Mesendoderm (in vitro differentiated cells): ENCODE data around the gene LRRC4B.

Experiments used
- DNase-seq: peaks from one replicate; pipeline ENCODE4 v3.0.0; 2013
- H2AK5ac ChIP-seq: 2 replicates; pipeline ENCODE4 v1.6.1; 2013; ENCODE audit warnings: low read length, inconsistent platforms
- H2BK120ac ChIP-seq: 2 replicates; pipeline ENCODE4 v1.6.1; 2013; ENCODE audit warnings: low read depth, mild to moderate bottlenecking, low read length, moderate library complexity, mixed read lengths
- H2BK15ac ChIP-seq: replicated peaks from 2 replicates; pipeline ENCODE4 v1.6.1; 2013; ENCODE audit warnings: low read depth, mild to moderate bottlenecking, moderate library complexity
- H2BK5ac ChIP-seq: 2 replicates; pipeline ENCODE4 v1.6.1; 2013; ENCODE audit warnings: low read length, inconsistent platforms
- H3K18ac ChIP-seq: 2 replicates; pipeline ENCODE4 v1.6.1; 2013; ENCODE audit warnings: mild to moderate bottlenecking, low read length, mixed read lengths
- H3K23ac ChIP-seq: one replicate; pipeline ENCODE4 v1.6.1; 2013; ENCODE audit warnings: low read length
- H3K27ac ChIP-seq: 2 replicates; pipeline ENCODE4 v1.5.1; 2013; ENCODE audit warnings: low read depth, mild to moderate bottlenecking, inconsistent platforms, low read length, moderate library complexity
- H3K27me3 ChIP-seq: 2 replicates; pipeline ENCODE4 v1.6.1; 2013; ENCODE audit warnings: low read length, control low read depth, mild to moderate bottlenecking, inconsistent platforms; ENCODE audit not compliant: insufficient read depth, poor library complexity
- H3K36me3 ChIP-seq: 2 replicates; pipeline ENCODE4 v1.6.1; 2013; ENCODE audit warnings: low read length, inconsistent platforms; ENCODE audit not compliant: control insufficient read depth, insufficient read depth
- H3K4ac ChIP-seq: one replicate; pipeline ENCODE4 v1.6.1; 2013; ENCODE audit warnings: low read depth, mild to moderate bottlenecking, low read length, moderate library complexity
- H3K4me1 ChIP-seq: 2 replicates; pipeline ENCODE4 v1.6.1; 2013; ENCODE audit warnings: low read depth, low read length, inconsistent platforms; ENCODE audit not compliant: control insufficient read depth
- H3K4me2 ChIP-seq: 2 replicates; pipeline ENCODE4 v1.6.1; 2013; ENCODE audit warnings: low read length
- H3K4me3 ChIP-seq: 2 replicates; pipeline ENCODE4 v1.5.1; 2013; ENCODE audit warnings: mild to moderate bottlenecking, low read length
- H3K56ac ChIP-seq: one replicate; pipeline ENCODE4 v1.6.1; 2013; ENCODE audit warnings: low read length
- H3K79me1 ChIP-seq: 2 replicates; pipeline ENCODE4 v1.6.1; 2013; ENCODE audit warnings: low read length, inconsistent platforms
- H3K79me2 ChIP-seq: 2 replicates; pipeline ENCODE4 v1.6.1; 2013; ENCODE audit warnings: mild to moderate bottlenecking, low read length; ENCODE audit not compliant: control insufficient read depth, insufficient read depth
- H3K9ac ChIP-seq: 2 replicates; pipeline ENCODE4 v1.6.1; 2013; ENCODE audit warnings: low read length, inconsistent platforms
- H4K5ac ChIP-seq: one replicate; pipeline ENCODE4 v1.6.1; 2013; ENCODE audit warnings: low read length
- H4K8ac ChIP-seq: one replicate; pipeline ENCODE4 v1.6.1; 2013; ENCODE audit warnings: low read depth, mild to moderate bottlenecking, control low read depth, low read length, moderate library complexity
- WGBS: extraction: QIAGEN DNeasy Blood & Tissue Kit; methylation state at CpG from one replicate; pipeline ENCODE4 v1.1.7; 2013; ENCODE audit warnings: low lambda C conversion rate, missing lambda C conversion rate; ENCODE audit not compliant: insufficient coverage; ENCODE audit errors: extremely low coverage; 5-methylcytosine and 5-hydroxymethylcytosine counted together

LRRC4B gene

GRCh38 chr19:50505856-50506611, 62.2 kb downstream of the LRRC4B start:
- no peak overlapping the region for H2BK15ac ChIP-seq
- H3K27me3 ChIP-seq: no peaks in the 10 kb centered on the region
- no peak overlapping the region for H3K23ac ChIP-seq
- no peak overlapping the region for H3K4me2 ChIP-seq
- no peaks in the 10 kb centered on the region for H3K4me1 ChIP-seq
- H3K79me2 ChIP-seq: no peaks in the 10 kb centered on the region
- no peak overlapping the region for H3K18ac ChIP-seq
- no peak overlapping the region for H3K4ac ChIP-seq
- no peak for DNase-seq
- H2BK120ac ChIP-seq: no peak overlapping the region
- no peak overlapping the region for H4K8ac ChIP-seq
- WGBS: no CpG with 5 or more reads among the region's 30 CpGs
- H3K27ac ChIP-seq: no peak overlapping the region
- no peak overlapping the region for H3K56ac ChIP-seq
- H3K4me3 ChIP-seq: no peak overlapping the region
- no peaks in the 10 kb centered on the region for H3K36me3 ChIP-seq
- no peak overlapping the region for H4K5ac ChIP-seq
- no peaks in the 10 kb centered on the region for H3K79me1 ChIP-seq
- H2AK5ac ChIP-seq: no peak overlapping the region
- H2BK5ac ChIP-seq: no peak overlapping the region
- no peak overlapping the region for H3K9ac ChIP-seq

- no peak for DNase-seq
These were observed 66.4 kb downstream of the LRRC4B start for GRCh38 chr19:50501568-50502475.

GRCh38 chr19:50501186-50501567, 67.1 kb downstream of the LRRC4B start:
- no peak overlapping the region for H3K23ac ChIP-seq
- H3K79me1 ChIP-seq: no peaks in the 10 kb centered on the region
- no peaks in the 10 kb centered on the region for H3K79me2 ChIP-seq
- no peak overlapping the region for H3K18ac ChIP-seq
- WGBS: no CpG with 5 or more reads among the region's 12 CpGs
- no peak overlapping the region for H2AK5ac ChIP-seq
- no peak overlapping the region for H4K8ac ChIP-seq
- H4K5ac ChIP-seq: no peak overlapping the region
- H3K27ac ChIP-seq: no peak overlapping the region
- H2BK15ac ChIP-seq: no peak overlapping the region
- no peaks in the 10 kb centered on the region for H3K4me1 ChIP-seq
- no peak overlapping the region for H3K4me3 ChIP-seq
- no peak overlapping the region for H2BK120ac ChIP-seq
- no peaks in the 10 kb centered on the region for H3K36me3 ChIP-seq
- H3K4ac ChIP-seq: no peak overlapping the region
- H3K56ac ChIP-seq: peak overlapping the region; percentile 15
- no peak overlapping the region for H3K9ac ChIP-seq
- no peak overlapping the region for H2BK5ac ChIP-seq
- no peak overlapping the region for H3K4me2 ChIP-seq
- H3K27me3 ChIP-seq: no peaks in the 10 kb centered on the region
- DNase-seq: no peak

More at GRCh38 chr19:50501568-50502475, 66.4 kb downstream of the LRRC4B start:
- Histone ChIP-seq H3K27ac (no peak overlapping the region), H3K4me2 (no peak overlapping the region), H2BK120ac (no peak overlapping the region), H4K8ac (no peak overlapping the region), H3K9ac (no peak overlapping the region), H3K23ac (no peak overlapping the region), H2AK5ac (no peak overlapping the region), H3K36me3 (no peaks in the 10 kb centered on the region), H4K5ac (no peak overlapping the region), H3K27me3 (no peaks in the 10 kb centered on the region), H3K4me3 (no peak overlapping the region), H3K4me1 (no peaks in the 10 kb centered on the region), H3K18ac (no peak overlapping the region), H3K79me2 (no peaks in the 10 kb centered on the region), H2BK5ac (no peak overlapping the region), H3K4ac (no peak overlapping the region), H2BK15ac (no peak overlapping the region), H3K79me1 (no peaks in the 10 kb centered on the region), H3K56ac (peak overlapping the region; percentile 15)
- WGBS: no CpG with 5 or more reads among the region's 25 CpGs

- no peak overlapping the region for H2BK15ac ChIP-seq
- H2BK120ac ChIP-seq: no peak overlapping the region
- H3K4me1 ChIP-seq: no peaks in the 10 kb centered on the region
- H3K4me3 ChIP-seq: no peak overlapping the region
- no peak overlapping the region for H3K4ac ChIP-seq
- H4K5ac ChIP-seq: no peak overlapping the region
- no peak overlapping the region for H3K4me2 ChIP-seq
- no peaks in the 10 kb centered on the region for H3K79me2 ChIP-seq
- no CpG with 5 or more reads among the region's 10 CpGs for WGBS
- H3K18ac ChIP-seq: no peak overlapping the region
- peak overlapping the region; percentile 49 for H3K56ac ChIP-seq
- H2AK5ac ChIP-seq: no peak overlapping the region
- no peaks in the 10 kb centered on the region for H3K36me3 ChIP-seq
- H4K8ac ChIP-seq: no peak overlapping the region
- DNase-seq: no peak
- H3K23ac ChIP-seq: no peak overlapping the region
- no peak overlapping the region for H3K9ac ChIP-seq
- H3K79me1 ChIP-seq: no peaks in the 10 kb centered on the region
- no peak overlapping the region for H3K27ac ChIP-seq
- H2BK5ac ChIP-seq: no peak overlapping the region
- no peaks in the 10 kb centered on the region for H3K27me3 ChIP-seq
These were observed 67.5 kb downstream of the LRRC4B start for GRCh38 chr19:50500753-50501151.

DNA sequence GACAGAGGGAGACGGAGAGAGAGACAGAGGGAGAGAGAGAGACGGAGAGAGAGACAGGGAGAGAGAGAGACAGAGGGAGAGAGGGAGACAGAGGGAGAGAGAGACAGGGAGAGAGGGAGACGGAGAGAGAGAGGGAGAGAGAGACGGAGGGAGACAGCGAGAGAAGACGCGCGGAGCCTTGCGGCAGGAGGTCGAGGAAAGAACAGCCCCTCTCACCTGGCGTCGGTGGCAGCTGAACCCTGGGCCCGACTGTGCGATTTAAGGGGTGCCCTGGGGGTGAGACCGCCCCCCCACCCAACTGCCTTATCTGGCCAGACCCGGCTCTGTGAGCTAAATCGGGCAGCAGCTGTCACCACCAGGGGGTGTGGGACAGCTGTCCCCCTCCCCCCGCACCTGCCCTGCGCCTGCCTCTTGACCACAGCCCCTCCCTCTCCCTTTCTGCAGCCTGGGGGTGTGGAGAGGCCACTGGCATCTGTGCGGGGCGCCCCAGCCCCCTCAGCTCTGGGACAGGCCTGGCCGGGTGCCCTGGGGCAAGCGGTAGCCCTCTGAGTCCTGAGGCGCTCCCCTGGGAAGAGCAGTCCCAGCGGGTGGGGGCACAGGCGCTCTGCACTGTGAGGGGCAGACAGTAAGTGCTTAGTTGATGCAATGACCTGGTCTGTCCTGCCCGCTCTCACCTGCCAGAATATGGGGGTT, 68.0 kb downstream of the LRRC4B start:
- no peaks in the 10 kb centered on the region for H3K79me1 ChIP-seq
- H3K4me2 ChIP-seq: no peak overlapping the region
- no peak overlapping the region for H3K27ac ChIP-seq
- peak; percentile 61 for DNase-seq
- no peak overlapping the region for H3K56ac ChIP-seq
- H3K18ac ChIP-seq: no peak overlapping the region
- no peak overlapping the region for H3K4ac ChIP-seq
- H3K9ac ChIP-seq: no peak overlapping the region
- H3K27me3 ChIP-seq: no peaks in the 10 kb centered on the region
- H3K23ac ChIP-seq: no peak overlapping the region
- no peak overlapping the region for H2BK15ac ChIP-seq
- no CpG with 5 or more reads among the region's 27 CpGs for WGBS
- H3K4me1 ChIP-seq: no peaks in the 10 kb centered on the region
- no peak overlapping the region for H4K8ac ChIP-seq
- H2BK5ac ChIP-seq: no peak overlapping the region
- no peak overlapping the region for H3K4me3 ChIP-seq
- H3K36me3 ChIP-seq: no peaks in the 10 kb centered on the region
- no peaks in the 10 kb centered on the region for H3K79me2 ChIP-seq
- H2BK120ac ChIP-seq: no peak overlapping the region
- H4K5ac ChIP-seq: no peak overlapping the region
- H2AK5ac ChIP-seq: no peak overlapping the region
